RPMI7951 (cell line): ENCODE data around the gene PKD1. TPM values are rescaled to one million over a fixed set of nuclear protein-coding genes. Genes with fewer than 3 reads are reported as not detected.

Experiments used
- DNase-seq: peaks from one replicate; pipeline ENCODE4 v3.0.0-alpha.2; 2012; ENCODE audit warnings: low read depth
- total RNA-seq: library from RNA; depleted of rRNA; stranded (reverse); fragments of >200 nt; shearing (Covaris generic); gene quantifications from 2 replicates; pipeline ENCODE4 v1.2.3, GENCODE V29; 2014; rRNA removed

Gene PKD1
- total RNA-seq, result 19.1 and 29.9 TPM in 2 replicates

DNA sequence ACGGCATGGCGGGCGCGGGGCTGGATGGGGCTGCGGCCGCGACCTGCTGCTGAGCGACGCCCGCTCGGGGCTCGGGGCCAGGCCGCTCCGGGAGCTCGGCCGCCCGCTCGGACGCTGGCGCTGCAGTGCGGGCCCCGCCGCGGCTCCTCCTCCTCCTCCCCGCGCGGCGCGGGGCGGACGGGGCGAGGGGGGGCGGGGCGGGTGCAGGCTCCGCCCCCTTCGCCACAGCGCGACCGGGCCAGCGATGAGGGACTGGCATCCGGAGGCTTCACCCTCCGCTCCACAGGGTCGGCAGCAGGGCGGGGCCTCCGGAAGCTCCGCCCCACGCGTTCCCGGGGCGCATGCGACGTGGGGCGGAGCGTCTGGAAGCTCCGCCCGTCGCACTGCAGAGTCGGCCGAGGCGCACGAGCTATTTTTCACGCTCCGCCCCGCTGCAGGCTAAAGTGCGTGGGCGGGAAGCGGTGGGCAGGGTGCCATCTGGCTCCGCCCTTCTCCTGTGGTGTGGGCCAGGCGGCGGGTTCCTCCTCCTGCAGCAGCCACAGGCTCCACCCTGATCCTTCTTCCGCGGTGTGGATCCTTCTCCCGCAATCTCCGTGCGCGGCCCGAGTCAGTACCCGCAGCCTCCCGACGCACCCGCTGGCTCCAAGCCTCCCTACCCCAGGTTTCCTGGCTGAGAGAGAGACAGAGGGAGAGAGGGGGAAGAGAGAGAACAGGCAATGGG, at the start of gene PKD1:
Gene PKD1, minus strand, starts transcription at position 129 of the 721 bp plus-strand sequence. CDS start 209 bp downstream, outside the sequence.
- peak; percentile 83 for DNase-seq

DNA sequence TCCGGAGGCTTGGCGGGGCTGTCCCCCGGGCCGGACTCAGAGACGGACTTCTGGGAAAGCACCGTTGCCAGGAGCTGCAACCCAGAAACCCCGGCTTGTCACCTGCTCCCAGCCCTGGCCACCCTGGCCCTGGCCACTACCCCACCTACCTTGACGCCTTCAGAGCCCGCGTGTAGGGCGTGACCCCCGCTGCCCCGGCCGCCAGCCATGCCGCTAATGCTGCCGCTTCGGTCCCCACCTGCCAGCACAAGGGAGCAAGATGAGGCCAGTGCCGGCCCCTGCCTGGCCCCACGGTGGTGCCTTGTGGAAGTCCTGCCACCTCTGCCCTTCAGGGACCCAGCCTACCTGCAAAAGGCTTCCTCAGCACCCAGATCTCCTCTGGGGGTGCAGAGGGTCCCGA, 49.3 kb upstream of the PKD1 start:
- DNase-seq, result no peak

DNA sequence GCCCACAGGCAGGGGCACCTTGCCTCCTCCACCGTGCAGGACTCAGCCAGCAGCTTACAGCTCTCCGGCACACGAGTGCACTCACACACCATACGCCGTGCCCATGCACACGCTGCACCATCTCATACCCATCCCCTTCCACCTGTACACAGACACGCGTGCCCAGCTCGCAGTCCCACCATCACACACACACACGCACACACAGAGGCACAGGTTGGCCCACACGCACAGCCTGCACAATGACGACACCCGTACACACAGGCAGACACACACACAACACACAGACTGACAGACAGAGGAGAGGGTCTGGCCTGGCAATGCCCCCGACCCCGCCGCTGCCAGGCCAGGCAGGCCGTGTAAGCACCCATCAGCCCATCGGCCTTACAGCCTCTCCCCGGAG, 48.6 kb upstream of the PKD1 start:
- DNase-seq, result no peak

DNA sequence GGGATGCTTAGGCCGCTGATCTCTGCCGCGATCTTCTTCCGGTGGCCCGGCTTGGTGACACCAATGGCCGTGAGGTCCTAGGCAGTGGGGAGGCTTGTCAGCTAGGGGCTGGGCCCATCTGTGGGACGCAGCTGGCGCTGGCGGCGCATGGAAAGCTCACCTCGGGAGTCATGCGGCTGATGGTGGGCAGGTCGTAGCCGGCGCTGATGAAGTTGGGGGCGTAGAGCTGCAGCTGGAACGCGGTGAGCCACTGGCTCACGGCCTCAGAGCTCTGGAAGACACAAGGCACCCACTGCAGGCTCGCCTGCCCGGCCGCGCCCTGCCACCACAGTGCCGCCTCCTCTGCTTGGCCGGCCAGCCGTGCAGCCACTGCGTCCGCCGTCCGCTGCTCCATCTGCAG, 48.0 kb upstream of the PKD1 start:
- no peak for DNase-seq

DNA sequence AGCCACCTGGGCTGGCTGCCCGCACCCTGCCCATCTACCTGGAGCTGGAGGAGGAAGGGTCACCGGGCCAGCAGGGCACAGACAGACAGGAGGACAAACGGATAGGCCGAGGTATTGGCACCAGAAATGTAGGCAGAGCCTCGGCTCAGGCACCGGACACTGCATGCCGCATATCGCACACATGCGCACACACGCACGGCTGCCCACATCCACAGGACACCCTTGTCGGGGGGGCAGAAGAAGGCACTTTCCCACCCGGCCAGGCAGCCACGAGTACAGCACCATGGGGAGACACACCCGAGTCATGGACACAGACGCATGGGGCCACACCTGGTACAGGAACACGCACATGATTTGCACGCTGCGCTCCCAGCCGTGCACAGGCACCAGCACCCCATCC, 46.3 kb upstream of the PKD1 start:
- no peak for DNase-seq

DNA sequence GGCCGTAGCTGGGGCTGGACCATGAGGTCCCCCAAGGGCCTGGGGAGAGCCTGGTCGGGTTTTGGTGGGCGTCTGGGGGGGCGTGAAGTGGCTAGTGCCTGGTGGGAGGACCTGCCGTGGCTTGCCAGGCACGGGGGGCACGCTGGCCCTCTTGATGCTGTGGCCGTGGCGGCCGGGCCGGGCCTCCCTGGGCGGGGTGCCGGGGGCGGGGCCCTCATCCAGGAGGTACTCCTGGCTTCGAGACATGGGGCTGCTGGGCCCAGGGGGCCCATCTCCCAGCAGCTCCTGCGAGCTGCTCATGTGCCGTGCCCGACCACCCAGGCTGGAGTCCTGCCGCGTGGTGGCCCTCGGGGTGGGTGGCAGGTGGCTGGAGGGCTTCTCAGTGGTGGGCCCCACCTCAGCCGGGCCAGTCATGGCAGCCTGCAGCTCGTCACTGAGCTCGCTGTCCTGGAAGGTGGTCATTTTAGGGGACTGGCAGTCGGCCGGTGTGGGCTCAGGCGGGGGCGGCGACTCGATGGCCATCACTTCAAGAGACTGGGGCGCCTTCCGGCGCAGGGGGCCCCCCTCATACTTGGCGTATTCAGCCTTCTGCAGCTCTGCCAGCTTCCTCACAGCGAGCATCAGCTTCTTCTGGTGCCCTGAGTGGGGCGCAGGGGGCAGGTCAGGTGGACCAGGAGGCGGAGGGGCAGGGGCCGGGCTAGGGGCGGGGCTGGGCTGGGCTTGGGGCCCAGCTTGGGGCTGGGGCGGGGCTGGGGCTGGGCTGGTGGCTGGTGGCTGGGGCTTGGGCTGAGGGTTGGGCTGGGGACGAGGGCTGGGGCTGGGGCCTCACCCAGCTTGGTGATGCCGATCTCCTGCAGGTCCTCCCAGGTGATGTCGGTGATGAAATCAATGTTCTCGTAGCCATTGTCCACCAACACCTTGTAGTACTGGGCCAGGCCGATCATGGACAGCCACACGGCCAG, 45.5 kb upstream of the PKD1 start:
- no peak for DNase-seq

DNA sequence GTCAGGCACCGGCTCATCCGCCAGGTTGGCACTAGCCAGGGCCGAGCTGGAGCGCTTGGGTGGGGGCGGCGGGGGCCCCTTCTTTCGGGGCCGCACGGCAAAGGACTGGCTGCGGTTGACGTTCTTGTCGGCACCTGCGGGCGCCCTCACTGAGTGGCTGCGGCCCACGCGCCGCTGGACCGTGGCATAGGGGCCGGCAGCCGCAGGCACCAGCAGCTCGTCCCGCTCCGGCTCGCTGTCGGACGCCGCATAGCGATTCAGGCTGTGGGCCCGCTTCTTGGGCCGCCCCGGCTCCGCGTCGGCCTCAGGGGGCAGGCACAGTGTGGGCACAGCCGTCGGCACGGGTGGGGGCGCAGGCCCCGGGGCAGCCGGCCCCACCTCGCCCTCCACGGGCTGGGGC, 44.8 kb upstream of the PKD1 start:
- DNase-seq, result no peak

DNA sequence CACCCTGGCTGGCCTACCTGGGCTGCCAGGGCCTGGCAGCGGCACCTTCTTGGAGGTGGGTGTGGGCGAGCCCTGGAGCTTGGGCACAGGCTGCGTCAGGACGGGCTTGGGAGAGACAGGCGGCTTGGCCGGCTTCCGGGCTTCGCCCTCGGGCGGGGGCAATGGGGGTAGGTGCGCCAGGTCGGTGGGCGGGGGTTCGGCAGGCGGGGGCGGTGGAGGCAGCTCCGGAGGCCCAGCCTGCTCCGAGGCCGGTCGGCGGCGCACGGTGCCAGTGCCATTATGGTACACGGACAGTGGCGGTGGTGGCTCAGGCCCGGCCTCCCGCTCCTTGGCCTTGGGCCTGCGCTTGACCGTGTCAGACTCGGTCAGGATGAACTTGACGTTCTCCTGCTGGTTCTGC, 43.9 kb upstream of the PKD1 start:
- DNase-seq, result no peak

DNA sequence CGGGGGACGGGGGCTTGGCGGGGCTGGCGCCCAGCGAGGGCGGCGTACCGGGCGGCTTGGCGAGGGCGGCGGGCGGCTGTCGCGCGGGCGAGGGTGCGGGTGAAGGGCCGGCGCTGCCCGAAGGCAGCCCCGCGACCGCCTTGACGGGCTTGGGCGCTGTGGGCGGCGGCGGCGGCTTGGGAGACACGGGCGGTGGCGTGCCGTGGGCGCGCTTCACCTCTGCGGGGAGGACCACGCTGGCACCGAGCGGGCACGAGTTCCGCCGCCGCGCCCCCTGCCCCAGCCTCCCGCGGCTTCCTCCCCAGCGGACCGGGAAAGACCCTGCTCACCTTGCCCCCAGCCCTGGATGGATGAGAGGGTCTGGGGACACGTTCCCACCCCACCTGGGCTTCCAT, 43.4 kb upstream of the PKD1 start:
- DNase-seq, result no peak

DNA sequence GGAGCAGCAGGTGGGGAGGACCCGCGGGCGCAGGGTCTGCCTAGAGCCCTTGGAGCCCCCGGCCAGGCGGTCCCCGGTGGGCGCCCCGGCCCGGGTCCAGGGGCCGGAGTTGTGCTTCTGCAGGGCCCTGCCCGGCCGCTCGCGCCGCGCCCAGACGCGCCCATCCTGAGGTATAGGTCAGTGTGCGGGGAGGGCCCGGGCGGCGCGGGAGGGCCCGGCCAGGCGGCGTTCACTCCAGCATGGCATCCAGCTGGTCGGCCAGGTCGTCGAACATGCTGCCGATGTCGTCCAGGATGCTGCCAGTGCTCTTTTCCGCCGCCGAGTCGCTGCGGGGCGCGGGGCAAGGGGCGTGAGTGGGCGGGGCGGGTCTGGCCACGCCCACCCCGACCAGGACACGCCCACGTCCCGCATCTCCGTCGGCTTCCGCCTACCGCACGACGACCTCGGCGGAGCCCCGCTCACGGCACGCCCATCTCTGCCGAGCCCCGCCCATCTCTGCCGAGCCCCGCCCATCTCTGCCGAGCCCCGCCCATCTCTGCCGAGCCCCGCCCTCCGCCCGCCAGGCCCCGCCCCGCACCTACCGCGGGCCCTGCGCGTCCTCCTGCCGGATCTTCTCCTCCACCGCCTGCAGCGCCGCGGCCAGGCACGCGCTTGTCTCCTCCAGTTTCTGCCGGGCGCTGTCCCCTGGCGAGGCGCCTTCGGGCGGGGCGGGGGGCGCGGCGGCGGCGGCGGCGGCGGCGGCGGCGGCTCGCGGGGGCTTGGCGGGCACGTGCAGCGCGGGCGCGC, 42.8 kb upstream of the PKD1 start:
- no peak for DNase-seq

DNA sequence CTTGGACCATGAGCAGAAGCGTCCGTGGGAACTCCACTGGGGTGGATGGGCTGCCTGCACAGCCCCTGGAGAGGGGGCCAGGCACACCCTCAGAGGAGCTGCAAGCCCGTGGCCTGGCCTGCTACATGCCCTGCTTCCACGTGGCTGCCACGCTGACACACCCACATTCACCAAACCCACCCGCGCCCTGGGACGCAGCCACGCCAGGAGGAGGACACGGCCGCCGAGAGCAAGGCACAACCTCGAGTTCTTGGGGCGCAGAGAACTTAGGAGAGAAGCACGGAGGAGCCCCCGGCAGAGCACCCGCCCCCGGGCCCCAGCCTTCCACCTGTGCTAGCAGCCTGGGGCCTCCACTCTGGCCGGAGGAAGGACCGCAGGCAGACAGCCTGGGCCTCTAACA, 41.9 kb upstream of the PKD1 start:
- DNase-seq, result no peak

DNA sequence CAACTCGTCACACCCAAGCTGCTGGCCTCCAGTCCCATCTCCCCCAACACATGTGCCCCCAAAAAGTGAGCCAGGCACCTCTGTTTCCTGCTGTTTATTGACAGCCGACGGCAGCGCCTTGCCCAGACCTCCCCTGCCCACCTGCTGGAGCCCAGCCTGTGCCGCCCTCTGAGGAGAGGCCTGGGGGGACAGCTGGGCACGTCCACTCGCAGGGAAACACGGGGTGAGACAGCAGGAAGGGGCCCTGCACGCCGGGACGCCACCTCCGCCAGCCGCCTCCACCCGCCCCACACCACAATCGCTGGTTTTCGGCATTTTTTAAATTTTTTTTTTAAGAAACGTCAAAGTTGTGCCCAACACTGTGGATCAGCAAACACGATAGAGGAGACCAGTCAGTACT, 41.4 kb upstream of the PKD1 start:
- DNase-seq, result no peak

DNA sequence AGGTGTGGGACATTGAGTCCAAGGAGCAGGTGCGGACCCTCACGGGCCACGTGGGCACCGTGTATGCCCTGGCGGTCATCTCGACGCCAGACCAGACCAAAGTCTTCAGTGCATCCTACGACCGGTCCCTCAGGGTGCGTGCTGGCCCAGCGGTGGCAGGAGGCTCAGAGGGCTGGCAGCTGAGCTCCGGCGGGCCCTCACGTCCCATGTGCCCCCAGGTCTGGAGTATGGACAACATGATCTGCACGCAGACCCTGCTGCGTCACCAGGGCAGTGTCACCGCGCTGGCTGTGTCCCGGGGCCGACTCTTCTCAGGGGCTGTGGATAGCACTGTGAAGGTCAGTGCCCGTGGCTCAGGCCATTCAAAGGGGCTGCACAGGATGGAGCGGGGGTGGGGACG, 40.3 kb upstream of the PKD1 start:
- DNase-seq, result no peak

DNA sequence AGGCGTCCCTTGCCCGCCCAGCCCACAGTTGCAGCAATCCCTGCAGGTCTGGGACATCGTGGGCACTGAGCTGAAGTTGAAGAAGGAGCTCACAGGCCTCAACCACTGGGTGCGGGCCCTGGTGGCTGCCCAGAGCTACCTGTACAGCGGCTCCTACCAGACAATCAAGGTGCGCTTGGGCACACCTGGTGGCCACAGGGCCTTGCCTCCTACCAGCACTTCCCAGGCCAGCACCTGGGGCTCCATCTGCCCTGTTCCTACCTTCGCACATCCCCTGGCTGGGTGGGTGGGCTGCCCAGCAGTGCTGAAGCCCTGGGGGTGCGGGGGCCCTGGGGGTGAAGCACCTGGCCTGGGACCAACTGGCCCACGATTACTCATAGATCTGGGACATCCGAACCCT, 39.8 kb upstream of the PKD1 start:
- no peak for DNase-seq

DNA sequence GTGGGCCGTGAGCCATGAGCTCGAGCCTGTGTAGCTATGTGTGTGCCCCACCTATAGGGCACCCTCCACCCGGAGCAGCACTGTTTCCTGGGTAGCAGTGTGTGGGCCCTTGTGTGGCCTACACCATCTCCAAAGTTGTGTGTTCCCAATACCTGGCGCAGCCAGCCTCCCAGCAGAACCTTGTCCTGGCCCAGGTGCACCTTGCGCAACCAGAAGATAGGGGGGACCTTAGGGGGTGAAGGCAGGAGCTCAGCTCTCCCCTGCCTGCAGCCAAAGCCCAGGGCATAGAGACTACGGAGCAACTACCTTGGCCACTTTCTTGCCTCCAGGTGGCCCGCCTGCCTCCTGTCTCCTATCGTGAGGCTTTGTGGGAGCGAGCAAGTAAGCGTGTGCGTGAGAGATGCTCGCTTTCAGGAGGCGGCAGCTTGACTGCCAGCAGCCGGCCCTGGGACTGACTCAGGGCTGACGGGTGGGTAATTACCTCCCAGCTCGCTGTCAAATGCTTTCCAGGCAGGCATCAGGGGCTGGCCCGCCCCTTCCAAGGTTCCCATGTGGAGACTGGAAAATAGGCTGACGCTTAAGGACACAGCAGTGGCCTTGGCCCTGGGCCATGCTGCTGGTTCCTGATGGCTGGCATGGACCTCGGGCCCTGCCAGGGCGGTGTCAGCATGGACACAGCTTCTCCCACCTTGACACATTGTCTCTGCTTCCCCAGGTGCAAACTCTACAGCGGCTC, 38.9 kb upstream of the PKD1 start:
- DNase-seq, result no peak

DNA sequence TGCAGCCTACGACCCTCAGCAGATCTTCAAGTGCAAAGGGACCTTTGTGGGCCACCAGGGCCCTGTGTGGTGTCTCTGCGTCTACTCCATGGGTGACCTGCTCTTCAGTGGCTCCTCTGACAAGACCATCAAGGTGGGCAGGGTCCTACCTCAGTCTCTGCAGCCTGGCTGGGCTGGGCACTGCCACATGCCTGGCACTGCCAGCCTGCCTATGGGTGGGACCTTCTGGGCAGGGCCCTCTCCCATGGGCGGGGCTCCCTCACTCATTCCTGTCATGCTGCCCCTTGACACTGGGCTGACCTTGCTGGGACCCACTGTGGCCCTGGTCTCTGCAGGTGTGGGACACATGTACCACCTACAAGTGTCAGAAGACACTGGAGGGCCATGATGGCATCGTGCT, 38.2 kb upstream of the PKD1 start:
- DNase-seq, result no peak

DNA sequence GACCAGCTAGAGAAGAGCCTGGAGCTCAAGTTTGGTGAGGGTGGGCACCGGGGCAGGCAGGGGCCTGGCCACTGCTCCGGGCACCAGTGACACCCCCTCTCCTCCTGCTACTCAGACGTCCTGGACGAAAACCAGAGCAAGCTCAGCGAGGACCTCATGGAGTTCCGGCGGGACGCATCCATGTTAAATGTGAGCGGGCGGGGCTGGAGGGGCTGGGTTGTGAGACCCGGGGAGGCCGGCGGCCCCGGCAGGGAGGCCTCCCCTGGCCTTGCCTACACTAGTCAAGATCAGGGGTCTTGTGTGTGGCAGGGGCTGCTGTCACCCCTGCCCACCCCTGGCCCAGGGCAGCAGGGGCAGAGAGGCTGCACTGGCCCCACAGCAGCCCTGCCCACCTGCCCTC, 37.7 kb upstream of the PKD1 start:
- no peak for DNase-seq

DNA sequence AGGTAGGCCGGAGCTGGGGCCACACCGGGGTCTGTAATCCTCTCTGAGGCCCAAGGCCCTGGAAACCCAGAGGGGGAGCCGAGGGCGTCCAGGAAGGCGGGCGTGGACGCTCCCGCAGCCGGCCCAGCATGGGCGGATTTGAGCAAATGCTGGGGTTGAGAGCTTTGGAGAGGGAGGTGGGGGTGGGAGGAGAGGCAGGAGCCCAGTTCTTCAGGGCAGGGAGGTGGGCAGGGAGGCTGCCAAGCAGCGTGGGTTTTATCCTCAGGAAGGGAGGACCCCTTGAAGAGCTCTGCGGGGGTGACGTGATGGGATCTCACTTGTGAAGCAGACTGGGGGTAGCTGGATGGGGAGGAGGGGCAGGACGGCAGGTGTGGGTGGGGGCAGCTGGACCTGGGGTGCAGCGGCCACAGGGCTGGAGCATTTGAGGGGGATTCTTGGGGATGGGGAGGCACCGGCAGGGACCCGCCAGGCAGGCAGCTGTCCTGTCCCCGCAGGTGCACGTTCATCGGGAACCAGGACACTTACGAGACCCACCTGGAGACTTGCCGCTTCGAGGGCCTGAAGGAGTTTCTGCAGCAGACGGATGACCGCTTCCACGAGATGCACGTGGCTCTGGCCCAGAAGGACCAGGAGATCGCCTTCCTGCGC, 37.1 kb upstream of the PKD1 start:
- DNase-seq, result no peak

DNA sequence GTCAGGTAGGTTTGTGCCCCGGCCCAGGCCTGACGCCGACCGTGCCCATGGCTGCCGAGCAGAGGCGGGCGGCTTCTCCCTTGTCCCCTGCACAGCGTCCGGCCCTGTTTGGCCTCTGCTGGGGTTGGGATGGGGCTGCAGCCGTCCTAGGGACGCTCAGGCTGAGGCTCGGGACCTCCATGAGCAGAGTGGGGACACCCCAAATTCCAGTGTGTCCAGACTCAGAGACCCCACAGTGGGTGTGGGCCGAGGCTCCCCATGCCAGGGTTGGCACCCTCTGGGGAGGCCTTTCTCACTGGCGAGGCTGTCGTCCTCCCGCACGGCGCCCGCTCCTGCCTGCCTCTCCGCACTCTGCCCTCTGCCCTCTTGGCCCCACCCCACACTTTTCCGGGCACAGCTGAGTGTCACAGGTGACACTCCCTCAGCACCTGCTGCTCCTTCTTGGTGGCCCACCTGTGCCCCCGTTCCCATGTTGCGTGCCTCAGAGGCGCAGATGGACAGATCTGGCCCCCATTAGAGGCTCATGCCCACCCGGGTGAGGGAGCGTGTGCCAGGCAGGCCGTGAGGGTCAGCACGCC, 36.0 kb upstream of the PKD1 start:
- DNase-seq, result no peak

DNA sequence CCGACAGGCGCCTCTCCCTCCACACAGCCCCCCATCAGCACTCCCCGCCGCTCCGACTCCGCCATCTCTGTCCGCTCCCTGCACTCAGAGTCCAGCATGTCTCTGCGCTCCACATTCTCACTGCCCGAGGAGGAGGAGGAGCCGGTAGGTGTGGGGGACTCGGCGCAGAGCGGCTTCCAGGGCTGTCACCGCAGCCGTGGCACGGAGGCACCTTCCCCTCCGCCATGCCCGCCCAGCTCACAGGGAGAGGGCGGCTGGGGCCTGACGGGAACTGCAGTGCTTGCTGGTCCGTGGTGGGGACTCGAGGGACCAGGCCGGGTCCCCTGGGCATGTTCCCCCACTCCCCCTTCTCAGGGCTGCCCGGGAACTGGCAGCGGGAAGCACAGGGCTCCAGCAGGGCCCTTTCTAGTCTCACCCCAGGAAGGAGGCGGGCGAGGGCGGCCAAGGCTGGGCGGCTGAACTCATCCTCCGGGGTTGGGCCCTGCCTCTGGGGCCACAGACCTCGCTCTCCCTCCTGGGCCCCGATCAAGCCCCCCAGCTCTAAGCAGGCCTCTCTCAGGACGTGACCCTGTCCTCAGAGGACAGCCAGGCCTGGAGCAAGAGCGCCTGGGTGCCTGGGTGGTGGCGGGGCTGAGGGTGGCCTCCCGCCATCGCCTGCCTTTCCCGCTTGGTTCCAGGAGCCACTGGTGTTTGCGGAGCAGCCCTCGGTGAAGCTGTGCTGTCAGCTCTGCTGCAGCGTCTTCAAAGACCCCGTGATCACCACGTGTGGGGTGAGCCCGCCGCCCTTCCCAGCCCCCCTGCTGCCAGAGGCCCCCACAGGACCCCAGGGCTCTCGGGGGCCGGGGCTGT, 35.1 kb upstream of the PKD1 start:
- no peak for DNase-seq
